ENCODE data around the gene TSPAN3. TPM values are rescaled to one million over a fixed set of nuclear protein-coding genes. Genes with fewer than 3 reads are reported as not detected.

The TSPAN3 gene
- total RNA-seq, 4 donors from 2014 or later, result 330 to 637 (median 593) TPM

DNA sequence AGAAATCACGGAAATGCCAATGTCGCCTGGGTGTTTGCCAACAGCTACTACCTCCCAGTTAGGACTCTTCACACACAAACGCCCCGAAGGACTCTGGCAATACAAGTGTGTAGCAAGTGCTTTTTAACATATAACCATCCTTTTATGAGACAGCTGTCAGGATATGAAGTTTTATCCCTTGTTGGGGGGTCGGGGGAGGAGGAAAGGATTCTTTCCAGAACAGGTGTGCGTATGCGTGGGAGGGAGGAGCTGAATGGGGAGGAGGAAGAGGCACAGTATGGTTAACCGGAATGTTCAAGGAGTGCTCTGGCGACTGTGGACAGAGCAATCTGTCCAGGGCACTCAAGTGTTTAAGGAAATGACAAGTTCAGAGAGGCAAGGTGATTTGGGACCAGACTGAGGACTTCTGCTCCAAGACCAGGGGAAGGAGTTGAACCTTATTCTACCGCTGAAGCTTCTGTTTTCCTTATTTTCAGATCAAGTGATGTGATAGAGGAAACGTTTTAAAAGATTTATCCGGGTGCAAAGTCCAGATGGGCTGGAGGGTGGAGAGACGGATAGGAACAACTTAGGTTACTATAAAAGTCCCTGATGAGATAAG is 1.3 kb downstream of the TSPAN3 start:
- Histone ChIP-seq H3K9me3 (no peaks in the 10 kb centered on the region), H3K27me3 (no peaks in the 10 kb centered on the region), H3K27ac (peak overlapping the region in 2 of 3 donors; percentile 87 to 93), H3K4me1 (peaks cover 21 to 44% of the 10 kb centered on the region in 2 donors), H3K4me3 (replicated peaks in 1 of 3) (peak overlapping the region in 2 of 3 donors; percentile 59 to 63), H3K36me3 (no peaks in the 10 kb centered on the region)
- intact Hi-C loops (cut with DNase I), result no loop called here
- DNase-seq, result peak; percentile 71 to 75
- WGBS, 2 donors, result 7 to 20% methylated on average over 13 of the region's 13 CpGs
- TF ChIP-seq, protein P1, sequence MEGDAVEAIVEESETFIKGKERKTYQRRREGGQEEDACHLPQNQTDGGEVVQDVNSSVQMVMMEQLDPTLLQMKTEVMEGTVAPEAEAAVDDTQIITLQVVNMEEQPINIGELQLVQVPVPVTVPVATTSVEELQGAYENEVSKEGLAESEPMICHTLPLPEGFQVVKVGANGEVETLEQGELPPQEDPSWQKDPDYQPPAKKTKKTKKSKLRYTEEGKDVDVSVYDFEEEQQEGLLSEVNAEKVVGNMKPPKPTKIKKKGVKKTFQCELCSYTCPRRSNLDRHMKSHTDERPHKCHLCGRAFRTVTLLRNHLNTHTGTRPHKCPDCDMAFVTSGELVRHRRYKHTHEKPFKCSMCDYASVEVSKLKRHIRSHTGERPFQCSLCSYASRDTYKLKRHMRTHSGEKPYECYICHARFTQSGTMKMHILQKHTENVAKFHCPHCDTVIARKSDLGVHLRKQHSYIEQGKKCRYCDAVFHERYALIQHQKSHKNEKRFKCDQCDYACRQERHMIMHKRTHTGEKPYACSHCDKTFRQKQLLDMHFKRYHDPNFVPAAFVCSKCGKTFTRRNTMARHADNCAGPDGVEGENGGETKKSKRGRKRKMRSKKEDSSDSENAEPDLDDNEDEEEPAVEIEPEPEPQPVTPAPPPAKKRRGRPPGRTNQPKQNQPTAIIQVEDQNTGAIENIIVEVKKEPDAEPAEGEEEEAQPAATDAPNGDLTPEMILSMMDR (IDR thresholded peaks at IDR 0.05), result no peak
- peak in 1 of 2 donors; percentile 52 for TF ChIP-seq POLR2A (IDR thresholded peaks at IDR 0.05)

DNA sequence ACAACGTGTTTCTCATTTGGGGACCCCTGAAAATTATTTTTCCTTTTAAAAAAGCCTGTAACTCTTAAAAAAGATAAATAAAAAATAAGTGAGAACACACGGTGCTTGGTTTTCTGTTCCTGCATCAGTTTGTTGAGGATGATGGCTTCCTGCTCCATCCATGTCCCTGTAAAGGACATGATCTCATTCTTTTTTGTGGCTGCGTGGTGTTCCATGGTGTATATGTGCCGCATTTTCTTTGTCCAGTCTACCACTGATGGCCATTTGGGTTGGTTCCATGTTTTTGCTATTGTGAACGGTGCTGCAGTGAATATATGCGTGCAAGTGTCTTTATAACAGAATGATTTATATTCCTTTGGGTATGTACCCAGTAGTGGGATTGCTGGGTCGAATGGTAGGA is 2.3 kb downstream of the TSPAN3 start:
- intact Hi-C loops (cut with DNase I), result no loop called here
- Histone ChIP-seq H3K4me3 (replicated peaks in 1 of 3) (no peak overlapping the region), H3K4me1 (peaks cover 30 to 54% of the 10 kb centered on the region in 2 donors), H3K27ac (no peak overlapping the region), H3K27me3 (no peaks in the 10 kb centered on the region), H3K9me3 (no peaks in the 10 kb centered on the region), H3K36me3 (no peaks in the 10 kb centered on the region)
- TF ChIP-seq, protein P1 (IDR thresholded peaks at IDR 0.05), result no peak
- no peak for TF ChIP-seq POLR2A (IDR thresholded peaks at IDR 0.05)
- no peak for DNase-seq
- 94% methylated on average over 7 of the region's 7 CpGs for WGBS, 2 donors

DNA sequence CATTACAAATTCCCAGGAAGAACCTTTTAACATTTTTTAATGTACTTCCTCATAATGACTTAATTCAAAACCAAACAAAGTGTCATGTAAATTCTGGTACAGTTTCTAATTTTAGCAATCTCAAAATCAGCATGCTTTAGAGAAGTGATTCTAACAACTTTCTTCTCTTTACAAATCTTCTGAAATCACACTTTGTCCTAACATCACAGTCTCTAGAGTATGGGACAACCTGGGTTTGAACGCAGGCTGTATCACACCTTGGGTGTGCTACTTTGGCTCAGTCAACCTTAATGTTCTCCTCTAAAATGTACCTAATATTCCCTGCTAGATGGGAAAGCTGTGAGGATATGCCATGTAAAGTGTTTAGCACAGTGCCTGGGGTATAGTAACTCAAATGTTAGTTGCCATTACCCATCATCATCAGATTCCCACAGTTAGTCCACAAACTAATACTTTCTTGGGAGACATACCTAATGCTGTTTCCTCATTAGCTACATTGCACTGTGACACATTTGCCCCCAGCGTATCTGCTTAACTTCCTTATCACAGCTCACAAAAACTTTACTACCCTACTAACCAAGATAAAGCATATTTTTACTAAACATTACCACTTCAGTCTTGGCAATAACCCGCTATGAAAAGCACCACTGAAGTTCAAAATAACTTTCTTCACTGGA is 3.1 kb downstream of the TSPAN3 start:
- H3K27me3 ChIP-seq, result no peaks in the 10 kb centered on the region
- TF ChIP-seq, protein P1 (IDR thresholded peaks at IDR 0.05), result no peak
- TF ChIP-seq POLR2A (IDR thresholded peaks at IDR 0.05), result no peak
- H3K9me3 ChIP-seq, result no peaks in the 10 kb centered on the region
- WGBS, 2 donors, result 67 to 76% methylated on average over 3 of the region's 3 CpGs
- intact Hi-C loops (cut with DNase I), result no loop called here
- H3K4me1 ChIP-seq, result peaks cover 30 to 57% of the 10 kb centered on the region in 2 donors
- H3K27ac ChIP-seq, result no peak overlapping the region
- no peaks in the 10 kb centered on the region for H3K36me3 ChIP-seq
- DNase-seq, result no peak
- no peak overlapping the region for H3K4me3 ChIP-seq (replicated peaks in 1 of 3)

DNA sequence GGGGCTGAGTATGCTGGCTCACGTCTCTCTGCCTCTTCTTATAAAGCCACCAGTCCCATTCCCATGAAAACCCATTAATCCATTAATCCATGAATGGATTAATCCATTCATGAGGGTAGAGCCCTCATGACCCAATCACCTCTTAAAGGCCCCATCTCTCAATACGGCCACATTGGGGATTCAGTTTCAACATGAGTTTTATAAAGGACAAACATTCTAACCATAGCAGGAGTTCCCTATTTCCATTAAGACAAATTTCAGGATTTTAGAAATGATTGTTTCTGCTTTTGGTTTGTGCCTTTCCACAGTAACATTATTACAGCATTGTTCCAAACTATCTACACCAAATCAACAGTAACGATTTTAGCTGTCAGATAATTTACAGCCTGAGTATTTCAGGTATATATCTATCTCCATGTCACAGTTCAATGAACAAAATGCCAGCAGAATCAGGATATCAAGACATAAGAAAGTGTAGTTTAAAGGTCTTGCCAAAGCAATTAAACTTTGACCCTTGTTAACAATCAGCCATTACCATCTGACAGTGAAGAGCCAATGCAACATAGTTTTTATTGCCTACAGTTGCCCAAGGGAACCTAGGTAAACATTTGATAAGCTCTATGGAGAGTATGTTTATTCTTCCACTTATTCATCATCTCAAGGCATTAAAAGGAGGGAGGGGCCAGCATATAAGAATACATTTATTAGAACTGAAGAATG is 3.8 kb downstream of the TSPAN3 start:
- TF ChIP-seq POLR2A (IDR thresholded peaks at IDR 0.05), result no peak
- TF ChIP-seq, protein P1 (IDR thresholded peaks at IDR 0.05), result no peak
- H3K36me3 ChIP-seq, result no peaks in the 10 kb centered on the region

More for the DNA sequence above, 3.8 kb downstream of the TSPAN3 start:
- H3K4me1 ChIP-seq, result peaks cover 34 to 58% of the 10 kb centered on the region in 2 donors
- intact Hi-C loops (cut with DNase I), result no loop called here
- H3K4me3 ChIP-seq (replicated peaks in 1 of 3), result no peak overlapping the region
- WGBS, 2 donors, result 71 to 88% methylated on average over 3 of the region's 3 CpGs
- H3K27me3 ChIP-seq, result no peaks in the 10 kb centered on the region
- DNase-seq, result no peak
- H3K27ac ChIP-seq, result no peak overlapping the region
- H3K9me3 ChIP-seq, result no peaks in the 10 kb centered on the region
